ENCODE data around the gene SEMA3F. TPM values are rescaled to one million over a fixed set of nuclear protein-coding genes. Genes with fewer than 3 reads are reported as not detected.
"Not testable (repeated sequence)": the region's sequence is repeated elsewhere in the genome, so short reads cannot be mapped to it uniquely, and the experiment has no call there.

Gene SEMA3F
- total and polyA plus RNA-seq, 10 of the 15 experiments (the other 5 are each of a cell fraction or from before 2014, with no cell fraction given) = 0.08 to 0.28 (median 0.12) TPM; not detected in 6

DNA sequence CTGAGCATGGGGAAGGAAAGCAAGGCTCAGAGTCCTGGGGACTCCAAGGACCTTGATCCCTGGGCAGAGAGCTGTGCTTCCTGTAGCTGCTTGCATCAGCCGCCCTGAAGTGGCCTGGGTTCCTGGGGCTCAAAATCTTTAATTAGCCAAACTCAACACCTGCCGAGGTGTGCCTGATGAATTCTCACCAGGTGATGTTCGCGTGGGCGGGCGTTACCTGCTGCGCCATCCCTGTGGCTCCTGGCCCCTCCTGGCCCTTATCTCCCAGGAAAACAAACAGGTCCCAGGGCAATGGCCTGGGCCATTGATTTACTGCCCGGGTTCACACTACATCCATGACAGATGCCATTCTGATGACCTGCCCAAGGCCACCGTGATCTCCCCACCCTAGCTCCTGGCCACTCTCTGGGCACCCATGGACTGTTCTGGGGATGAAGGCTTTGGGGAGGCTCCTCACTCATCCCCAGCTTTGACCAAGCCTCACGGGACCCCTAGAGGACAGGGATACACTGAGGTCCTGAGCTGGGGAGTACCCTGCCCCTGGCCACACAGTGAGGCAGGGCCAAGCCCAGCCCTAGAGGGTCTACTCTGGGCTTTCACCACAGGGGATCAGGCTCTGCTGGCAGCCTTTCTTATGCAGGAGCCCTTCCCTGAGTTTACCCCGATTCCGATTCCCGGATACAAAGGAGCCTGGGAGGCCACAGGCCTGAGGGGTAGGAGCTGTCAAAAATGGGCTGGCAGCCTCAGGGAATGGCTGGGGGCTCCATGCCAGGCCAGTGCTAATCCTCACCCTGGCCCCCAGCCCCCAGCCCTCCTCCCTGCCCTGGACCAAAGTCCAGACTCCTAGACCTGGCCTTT, 55.6 kb downstream of the SEMA3F start (continued):
- TF ChIP-seq, protein P1, sequence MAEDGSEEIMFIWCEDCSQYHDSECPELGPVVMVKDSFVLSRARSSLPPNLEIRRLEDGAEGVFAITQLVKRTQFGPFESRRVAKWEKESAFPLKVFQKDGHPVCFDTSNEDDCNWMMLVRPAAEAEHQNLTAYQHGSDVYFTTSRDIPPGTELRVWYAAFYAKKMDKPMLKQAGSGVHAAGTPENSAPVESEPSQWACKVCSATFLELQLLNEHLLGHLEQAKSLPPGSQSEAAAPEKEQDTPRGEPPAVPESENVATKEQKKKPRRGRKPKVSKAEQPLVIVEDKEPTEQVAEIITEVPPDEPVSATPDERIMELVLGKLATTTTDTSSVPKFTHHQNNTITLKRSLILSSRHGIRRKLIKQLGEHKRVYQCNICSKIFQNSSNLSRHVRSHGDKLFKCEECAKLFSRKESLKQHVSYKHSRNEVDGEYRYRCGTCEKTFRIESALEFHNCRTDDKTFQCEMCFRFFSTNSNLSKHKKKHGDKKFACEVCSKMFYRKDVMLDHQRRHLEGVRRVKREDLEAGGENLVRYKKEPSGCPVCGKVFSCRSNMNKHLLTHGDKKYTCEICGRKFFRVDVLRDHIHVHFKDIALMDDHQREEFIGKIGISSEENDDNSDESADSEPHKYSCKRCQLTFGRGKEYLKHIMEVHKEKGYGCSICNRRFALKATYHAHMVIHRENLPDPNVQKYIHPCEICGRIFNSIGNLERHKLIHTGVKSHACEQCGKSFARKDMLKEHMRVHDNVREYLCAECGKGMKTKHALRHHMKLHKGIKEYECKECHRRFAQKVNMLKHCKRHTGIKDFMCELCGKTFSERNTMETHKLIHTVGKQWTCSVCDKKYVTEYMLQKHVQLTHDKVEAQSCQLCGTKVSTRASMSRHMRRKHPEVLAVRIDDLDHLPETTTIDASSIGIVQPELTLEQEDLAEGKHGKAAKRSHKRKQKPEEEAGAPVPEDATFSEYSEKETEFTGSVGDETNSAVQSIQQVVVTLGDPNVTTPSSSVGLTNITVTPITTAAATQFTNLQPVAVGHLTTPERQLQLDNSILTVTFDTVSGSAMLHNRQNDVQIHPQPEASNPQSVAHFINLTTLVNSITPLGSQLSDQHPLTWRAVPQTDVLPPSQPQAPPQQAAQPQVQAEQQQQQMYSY (CRISPR knock-in tag; IDR thresholded peaks at IDR 0.05) = no peak
- no peak for TF ChIP-seq POLR2A (IDR thresholded peaks at IDR 0.05; ENCODE audit: low read depth, low read length)
- TF ChIP-seq RUNX3 (IDR thresholded peaks at IDR 0.05; ENCODE audit: low read length) = no peak
- no peak for TF ChIP-seq PAX8 (IDR thresholded peaks at IDR 0.05)
- no peak for TF ChIP-seq BACH1 (IDR thresholded peaks at IDR 0.05; ENCODE audit: borderline replicate concordance)
- no peak for TF ChIP-seq MTA2 (IDR thresholded peaks at IDR 0.05; ENCODE audit: low read depth)
- no peak for TF ChIP-seq PML (IDR thresholded peaks at IDR 0.05; ENCODE audit: low read length)

DNA sequence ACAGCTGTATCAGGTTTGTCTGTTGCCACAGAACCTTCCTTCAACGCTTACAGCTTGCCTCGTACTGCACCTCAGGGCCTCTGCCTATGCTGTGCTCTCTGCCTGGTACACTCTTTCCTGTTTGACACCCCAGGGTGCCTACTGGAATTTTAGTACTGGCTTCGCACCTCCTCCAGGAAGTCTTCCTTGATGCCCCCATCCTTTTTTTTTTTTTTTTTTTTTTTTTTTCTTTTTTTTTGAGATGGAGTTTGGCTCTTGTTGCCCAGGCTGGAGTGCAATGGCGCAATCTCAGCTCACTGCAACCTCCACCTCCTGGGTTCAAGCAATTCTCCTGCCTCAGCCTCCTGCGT, 56.2 kb downstream of the SEMA3F start:
- intact Hi-C loops (cut with micrococcal nuclease; ENCODE audit: unreplicated experiment); H4K20me1 ChIP-seq (ENCODE audit: control insufficient read depth, insufficient read depth); H3K9me3 ChIP-seq (replicated peaks; ENCODE audit: control insufficient read depth, insufficient read depth, low read length); ATAC-seq; FAIRE-seq; in situ Hi-C loops (cut with MboI); H3K27ac ChIP-seq (ENCODE audit: control insufficient read depth, insufficient read depth); H2AFZ ChIP-seq (ENCODE audit: control insufficient read depth, low read depth, low read length); H3K27me3 ChIP-seq (replicated peaks in 1 of 2; ENCODE audit: control insufficient read depth in 2 of 2, insufficient read depth in 2 of 2, low read length in 1 of 2); H3K4me2 ChIP-seq (ENCODE audit: control insufficient read depth, insufficient read depth); H3K4me3 ChIP-seq; H3K9ac ChIP-seq (ENCODE audit: control insufficient read depth, insufficient read depth, low read length); H3K36me3 ChIP-seq (ENCODE audit: control insufficient read depth in 2 of 2, insufficient read depth in 2 of 2, low read length in 1 of 2); H3K4me1 ChIP-seq (ENCODE audit: control insufficient read depth, insufficient read depth, low read length); DNase-seq (ENCODE audit: low read depth, low spot score); BruUV-seq (replicated peaks); H3K79me2 ChIP-seq (ENCODE audit: control insufficient read depth, insufficient read depth, low read length): not testable (repeated sequence)
- RAD21 ChIA-PET (ENCODE audit: unreplicated experiment) = interaction anchor here (0.7 to 1.4 kb wide), 3 partner anchors 14 to 642 kb away, joined by 3 to 5 read pairs (median 5); no protein-coding TSS in a partner anchor
- POLR2A ChIA-PET = interaction anchor here (0.7 to 1.4 kb wide), 2 partner anchors 9 to 1082 kb away, joined by 3 to 5 read pairs; no protein-coding TSS in a partner anchor
- WGBS (ENCODE audit: insufficient coverage, insufficient replicate concordance, low lambda C conversion rate, missing lambda C conversion rate) = 29% methylated on average over 4 of the region's 5 CpGs
- SMC1A ChIA-PET (ENCODE audit: uncharacterized antibody, unreplicated experiment) = interaction anchor here (0.8 kb wide), 1 partner anchor 19 kb away, joined by 3 read pairs; no protein-coding TSS in a partner anchor
- CTCF ChIA-PET = interaction anchor here (1.0 to 2.1 kb wide), 4 partner anchors 7 to 61 kb away, joined by 3 to 8 read pairs (median 4); no protein-coding TSS in a partner anchor
